Inferior parietal cortex (tissue), 1 donor: ENCODE data around the gene LIMK1.
"Not testable (repeated sequence)": the region's sequence is repeated elsewhere in the genome, so short reads cannot be mapped to it uniquely, and the experiment has no call there.

Experiments
- DNase-seq: peaks from one replicate; pipeline ENCODE4 v3.0.0-alpha.2; 2016; ENCODE audit errors: extremely low spot score

Gene LIMK1

GRCh38 chr7:74126220-74126880 lies 42.7 kb downstream of the LIMK1 start:
- no peak for DNase-seq

- no peak for DNase-seq
These were observed 46.3 kb downstream of the LIMK1 start for GRCh38 chr7:74129887-74130286.

- no peak for DNase-seq
These were observed 46.9 kb downstream of the LIMK1 start for GRCh38 chr7:74130518-74130917.

- DNase-seq: no peak
These were observed 50.6 kb downstream of the LIMK1 start for GRCh38 chr7:74134117-74134620.

DNA sequence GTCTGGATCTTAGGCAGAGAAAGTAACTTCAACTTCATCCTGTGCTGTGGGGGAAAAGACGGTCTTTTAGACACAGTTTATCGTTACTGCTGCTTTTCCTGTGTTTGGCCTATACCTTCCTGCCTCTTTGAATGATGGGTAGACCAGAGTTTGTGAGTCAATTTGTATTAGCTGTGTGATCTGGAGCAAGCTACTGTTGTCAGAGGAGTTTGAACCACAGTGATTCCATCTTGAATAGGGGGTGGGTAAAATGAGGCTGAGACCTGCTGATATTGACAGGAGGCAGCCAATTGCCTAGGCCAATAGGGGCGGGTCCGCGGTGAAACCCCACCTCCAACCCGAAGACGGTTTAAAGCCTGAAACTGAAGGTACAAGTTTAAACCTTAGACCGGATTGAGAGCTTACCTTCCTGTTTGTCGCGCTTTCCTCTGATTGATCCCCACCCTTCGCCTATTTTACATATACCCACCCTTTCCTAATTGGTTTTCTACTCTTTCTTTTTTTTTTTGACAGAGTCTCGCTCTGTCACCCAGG lies 54.8 kb downstream of the LIMK1 start:
- no peak for DNase-seq

DNA sequence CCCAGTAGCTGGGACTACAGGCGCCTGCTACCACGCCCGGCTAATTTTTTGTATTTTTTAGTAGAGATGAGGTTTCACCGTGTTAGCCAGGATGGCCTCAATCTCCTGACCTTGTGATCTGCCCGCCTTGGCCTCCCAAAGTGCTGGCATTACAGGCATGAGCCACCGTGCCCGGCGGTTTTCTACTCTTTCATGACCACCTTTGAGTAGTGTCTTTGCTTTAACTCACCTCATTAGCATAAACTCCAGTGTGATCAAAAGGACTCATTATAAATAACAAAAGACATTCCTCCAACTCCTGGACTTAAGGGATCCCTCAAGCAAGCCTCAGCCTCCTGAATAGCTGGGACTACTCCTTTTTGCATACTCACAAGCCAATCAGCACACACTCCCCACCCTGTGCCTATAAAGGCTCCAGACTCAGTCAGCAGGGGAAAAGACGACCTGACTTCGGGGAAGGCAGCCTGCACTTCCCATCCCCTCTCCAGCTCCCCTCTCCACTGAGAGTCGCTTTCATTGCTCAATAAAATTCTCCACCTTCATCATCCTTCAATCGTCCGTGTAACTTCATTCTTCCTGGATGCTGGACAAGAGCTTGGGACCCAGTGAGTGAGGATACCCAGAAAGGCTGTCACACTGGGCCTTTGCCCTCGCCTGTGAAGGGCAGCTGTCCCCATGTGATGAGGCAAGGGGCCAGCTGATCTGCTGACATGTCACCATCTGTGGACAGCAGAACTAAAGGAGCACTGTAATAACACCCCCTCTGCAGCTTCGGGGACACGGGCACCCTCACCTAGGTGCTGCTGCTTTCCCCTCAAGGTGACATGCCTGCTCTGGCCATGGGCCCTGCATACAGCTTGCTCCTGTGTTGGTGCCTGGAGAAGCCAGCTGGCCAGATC lies 55.6 kb downstream of the LIMK1 start:
- DNase-seq: no peak

DNA sequence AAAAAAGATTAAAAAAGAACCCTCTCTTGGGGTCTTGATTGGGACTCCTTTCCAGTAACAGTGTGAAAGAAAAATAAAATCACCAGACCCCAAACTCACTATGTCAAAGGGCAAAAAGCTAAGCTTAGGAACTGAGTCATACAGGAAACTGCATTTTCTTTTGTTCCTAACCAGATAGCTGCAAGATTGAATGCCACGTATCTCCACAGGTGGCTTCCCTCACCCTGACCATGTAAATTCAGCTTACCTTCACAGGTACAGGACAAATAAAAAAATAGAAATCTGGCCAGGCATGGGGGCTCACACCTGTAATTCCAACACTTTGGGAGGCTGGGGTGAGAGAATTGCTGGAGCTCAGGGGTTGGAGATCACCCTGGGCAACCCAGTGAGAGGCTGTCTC lies 58.1 kb downstream of the LIMK1 start:
- DNase-seq: no peak

- no peak for DNase-seq
These were observed 59.8 kb downstream of the LIMK1 start for GRCh38 chr7:74143383-74143782.

- no peak for DNase-seq
These were observed 64.9 kb downstream of the LIMK1 start for GRCh38 chr7:74148491-74148890.

DNA sequence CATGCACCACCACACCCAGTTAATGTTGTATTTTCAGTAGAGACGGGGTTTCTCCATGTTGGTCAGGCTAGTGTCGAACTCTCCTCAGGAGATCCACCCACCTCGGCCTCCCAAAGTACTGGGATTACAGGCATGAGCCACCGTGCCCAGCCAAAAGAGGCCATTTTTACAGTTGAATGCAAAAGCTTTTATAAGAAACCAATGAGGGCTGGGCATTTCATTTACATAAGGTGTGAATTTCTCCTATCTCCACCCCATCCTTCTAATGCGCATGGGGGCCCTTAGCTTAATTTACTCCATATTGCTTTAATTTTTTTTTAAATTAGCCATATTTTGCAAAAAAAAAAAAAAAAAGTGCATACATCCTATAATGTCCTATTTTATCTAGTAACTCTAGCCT lies 65.5 kb downstream of the LIMK1 start:
- no peak for DNase-seq

DNA sequence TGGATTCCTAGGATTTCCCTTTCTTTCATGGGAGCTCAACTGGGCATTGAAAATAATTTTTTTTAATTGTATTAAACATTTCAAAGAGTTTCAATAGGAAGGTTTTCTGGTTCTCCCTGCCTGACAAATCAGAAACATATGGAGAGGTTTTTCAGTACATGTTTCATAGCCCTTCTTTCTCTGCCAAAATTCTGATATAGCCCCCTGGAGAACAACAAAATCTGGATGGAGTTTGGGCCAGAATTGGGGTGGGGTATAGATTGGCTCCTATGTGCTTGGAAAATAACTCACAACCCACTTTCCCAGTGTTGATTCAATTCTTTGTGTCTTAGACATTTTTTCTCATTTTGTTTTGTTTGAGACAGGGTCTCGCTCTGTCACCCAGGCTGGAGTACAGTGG lies 66.0 kb downstream of the LIMK1 start:
- no peak for DNase-seq

GRCh38 chr7:74153736-74154135 lies 70.1 kb downstream of the LIMK1 start:
- no peak for DNase-seq

DNA sequence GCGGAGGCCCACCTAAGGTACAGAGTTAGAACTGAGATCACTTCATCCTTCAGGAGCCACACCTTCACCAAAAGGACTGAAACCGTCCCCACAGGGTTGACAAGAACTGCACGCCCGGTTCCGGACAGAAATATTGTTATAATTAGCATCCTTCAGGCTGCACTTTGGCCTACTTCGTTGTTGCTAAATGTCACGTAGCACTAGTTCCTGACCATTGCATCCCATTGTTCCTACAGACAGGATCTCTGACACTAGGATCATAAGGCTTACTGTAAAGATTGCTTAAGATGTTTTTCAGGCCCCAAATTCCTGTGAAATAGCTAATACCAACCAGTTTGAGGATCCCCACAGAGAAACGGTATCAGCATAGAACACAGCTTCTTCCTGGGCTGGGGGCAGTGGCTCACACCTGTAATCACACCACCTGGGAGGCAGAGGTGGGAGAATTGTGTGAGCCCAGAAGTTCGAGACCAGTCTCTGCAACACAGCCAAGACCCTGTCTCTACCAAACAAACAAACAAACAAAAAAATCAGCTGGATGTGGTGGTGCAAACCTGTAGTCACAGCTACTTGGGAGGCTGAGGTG lies 72.3 kb downstream of the LIMK1 start:
- no peak for DNase-seq

GRCh38 chr7:74157605-74158004 lies 74.0 kb downstream of the LIMK1 start:
- no peak for DNase-seq

DNA sequence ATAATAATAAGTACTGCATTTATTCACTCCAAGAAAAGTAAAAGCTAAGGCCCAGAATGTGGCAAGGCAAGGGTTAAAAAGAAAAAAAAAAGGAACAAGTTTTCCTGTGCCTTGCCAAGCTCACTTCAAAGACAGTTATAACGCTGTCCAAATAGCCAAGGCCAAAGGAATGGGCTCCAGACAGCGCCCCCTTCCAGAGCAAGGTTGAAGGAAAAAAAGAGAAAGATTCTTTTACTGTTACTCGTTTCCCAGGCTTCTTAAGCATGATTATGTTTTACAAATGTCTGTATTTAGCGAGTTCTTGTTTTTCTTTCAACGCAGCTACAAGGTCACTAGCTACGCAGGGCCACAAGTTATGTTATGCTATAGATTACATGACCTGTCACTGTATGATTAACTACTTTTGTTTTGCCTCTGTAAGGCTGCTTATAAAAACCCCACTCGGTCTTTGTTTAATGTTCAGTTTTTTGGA lies 81.4 kb downstream of the LIMK1 start:
- DNase-seq: no peak

GRCh38 chr7:74165867-74166593 lies 82.4 kb downstream of the LIMK1 start:
- no peak for DNase-seq

GRCh38 chr7:74167324-74167723 lies 83.7 kb downstream of the LIMK1 start:
- not testable (repeated sequence) for DNase-seq
